NCI-H446 treated with DMSO at 0.1 percent for 48 hours (cell line): Measurements from ENCODE around the gene PRDM15.

ENCODE experiments used
- DNase-seq: peaks from one replicate; lab custom pipeline; 2025; lab: John Stamatoyannopoulos, UW

The PRDM15 gene

DNA sequence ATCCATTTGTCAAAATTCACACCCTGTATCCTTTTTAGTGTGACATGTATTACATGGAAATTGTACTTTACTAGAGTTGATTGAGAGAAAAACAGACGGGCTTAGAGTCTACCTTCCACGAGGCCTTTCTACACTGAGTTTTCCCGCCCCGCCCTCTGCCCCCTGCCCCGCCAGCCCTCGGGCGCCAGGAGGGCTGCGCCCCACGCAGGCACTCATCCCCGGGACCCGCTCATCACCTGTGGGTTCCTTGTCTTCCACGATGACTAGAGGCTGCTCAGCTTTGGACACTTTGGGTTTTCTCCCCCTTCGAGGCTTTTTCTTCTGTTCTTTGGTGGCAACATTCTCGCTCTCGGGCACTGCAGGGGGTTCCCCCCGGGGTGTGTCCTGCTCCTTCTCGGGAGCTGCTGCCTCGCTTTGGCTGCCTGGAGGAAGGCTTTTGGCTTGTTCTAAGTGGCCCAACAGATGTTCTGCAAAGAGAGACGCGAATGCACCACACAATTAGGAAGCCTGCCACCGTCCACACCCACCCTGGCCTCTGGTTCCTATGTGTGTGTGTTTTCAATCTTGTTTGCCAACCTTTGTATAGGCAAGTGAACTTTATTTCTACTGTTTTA, 39.6 kb downstream of the PRDM15 start:
- DNase-seq: no peak

DNA sequence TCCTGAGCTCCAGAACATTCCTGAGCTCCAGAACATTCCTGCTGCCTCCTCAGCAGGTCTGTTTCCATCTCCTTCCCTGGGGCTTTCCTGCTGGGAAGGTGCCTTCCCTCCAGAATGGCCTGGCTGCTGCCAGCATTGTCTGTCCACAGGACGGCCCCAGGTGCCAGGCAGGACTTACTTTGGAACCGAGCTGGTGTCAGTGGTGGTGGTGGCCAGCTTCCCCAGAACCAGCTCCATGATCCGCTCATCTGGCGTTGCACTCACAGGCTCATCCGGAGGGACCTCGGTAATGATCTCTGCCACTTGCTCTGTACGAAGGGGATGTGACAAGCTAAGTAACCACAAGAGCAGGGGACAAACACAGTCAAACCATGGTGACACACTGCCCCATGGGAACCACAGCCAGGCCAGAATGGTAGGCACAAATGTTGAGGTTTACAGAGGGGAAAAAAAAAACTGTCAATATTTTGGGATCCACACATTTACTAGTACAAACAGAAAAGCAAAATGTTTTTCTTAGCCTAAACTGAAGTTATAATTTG, 41.3 kb downstream of the PRDM15 start:
- DNase-seq: no peak

DNA sequence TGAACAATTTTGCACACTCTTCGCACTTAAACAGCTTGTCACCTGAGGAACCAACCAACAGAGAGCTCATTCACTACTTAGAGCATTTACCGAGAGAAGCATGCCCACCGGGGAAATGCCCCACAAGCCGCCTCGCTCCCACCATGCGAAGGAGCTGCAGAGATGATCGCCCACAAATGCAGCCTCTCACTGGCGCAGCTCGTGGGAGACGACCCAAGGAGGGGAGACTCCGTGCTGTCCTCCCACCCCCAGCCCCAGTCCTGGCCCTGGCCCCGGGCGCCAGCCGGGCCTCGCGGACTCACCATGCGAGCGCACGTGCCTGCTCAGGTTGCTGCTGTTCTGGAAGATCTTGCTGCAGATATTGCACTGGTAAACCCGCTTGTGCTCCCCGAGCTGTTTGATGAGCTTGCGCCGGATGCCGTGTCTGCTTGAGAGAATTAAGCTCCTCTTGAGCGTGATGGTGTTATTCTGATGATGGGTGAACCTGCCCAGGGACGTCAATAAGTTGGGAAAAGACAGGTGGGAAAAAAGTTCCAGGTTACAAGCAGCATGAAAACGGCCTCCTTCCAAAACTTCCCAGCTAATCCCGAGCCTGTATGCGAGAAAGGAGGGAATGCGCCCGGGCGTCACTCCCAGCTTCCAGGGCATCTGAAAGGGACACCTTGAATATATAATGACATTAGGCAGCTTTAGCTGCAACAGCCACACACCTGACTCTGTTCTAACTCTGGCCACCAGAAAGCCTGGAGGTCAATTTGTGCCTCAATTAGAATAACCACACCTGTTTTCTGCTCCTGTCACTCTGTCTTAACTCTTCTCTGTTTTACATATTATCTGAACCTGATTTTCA, 42.8 kb downstream of the PRDM15 start:
- no peak for DNase-seq

DNA sequence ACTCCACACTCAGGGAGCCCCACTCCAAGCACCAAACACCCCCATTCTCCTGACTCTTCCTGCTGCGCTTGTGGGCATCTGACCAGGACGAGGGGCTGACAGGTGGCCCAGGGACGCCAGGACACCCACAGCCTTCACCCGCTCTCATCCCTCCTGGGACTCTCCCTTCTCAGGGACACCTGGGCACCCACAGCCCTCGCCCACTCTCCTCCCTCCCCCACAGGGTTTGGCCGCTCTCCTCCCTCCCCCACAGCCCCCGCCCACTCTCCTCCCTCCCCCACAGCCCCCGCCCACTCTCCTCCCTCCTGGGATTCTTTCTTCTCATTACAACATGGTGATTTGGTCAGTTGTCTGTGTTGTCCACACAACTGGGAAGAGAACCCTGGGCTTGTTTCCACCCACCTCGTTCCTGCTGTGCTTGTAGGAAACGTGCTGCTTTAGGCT, 43.4 kb downstream of the PRDM15 start:
- DNase-seq: no peak

DNA sequence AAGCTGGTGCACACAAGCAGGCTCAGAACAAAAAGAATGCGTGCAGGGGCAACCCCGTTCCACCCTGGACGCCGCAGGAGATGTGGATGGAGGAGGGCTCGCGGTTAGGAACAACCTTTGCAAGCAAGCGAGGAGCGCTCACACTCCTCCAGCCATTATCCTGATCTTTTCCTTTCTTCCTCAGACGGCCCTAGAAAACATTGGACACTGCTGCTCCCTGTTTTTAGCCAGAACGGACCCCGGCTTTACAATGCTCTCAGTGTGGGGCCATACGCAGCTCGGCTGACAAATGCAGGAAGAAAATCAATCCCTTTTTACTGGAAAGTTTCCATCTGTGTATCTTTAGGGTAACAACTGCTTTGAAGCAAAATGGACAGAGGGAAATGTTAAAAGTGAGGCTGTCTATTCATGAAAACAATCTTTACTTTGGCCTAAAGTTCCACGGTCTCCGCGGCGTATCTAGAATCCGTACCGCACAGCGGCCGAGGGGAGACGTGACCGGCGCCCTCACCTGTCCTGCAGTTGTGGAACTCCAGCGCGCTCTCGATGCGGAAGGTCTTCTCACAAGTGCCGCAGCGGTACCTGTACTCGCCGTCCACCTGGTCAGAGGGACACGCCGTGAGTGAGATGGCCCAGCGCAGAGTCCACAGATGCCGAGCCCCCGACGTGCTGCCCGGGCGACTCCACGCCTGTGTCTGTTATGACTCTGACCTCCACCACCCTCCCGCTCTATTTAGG, 44.0 kb downstream of the PRDM15 start:
- DNase-seq: no peak

DNA sequence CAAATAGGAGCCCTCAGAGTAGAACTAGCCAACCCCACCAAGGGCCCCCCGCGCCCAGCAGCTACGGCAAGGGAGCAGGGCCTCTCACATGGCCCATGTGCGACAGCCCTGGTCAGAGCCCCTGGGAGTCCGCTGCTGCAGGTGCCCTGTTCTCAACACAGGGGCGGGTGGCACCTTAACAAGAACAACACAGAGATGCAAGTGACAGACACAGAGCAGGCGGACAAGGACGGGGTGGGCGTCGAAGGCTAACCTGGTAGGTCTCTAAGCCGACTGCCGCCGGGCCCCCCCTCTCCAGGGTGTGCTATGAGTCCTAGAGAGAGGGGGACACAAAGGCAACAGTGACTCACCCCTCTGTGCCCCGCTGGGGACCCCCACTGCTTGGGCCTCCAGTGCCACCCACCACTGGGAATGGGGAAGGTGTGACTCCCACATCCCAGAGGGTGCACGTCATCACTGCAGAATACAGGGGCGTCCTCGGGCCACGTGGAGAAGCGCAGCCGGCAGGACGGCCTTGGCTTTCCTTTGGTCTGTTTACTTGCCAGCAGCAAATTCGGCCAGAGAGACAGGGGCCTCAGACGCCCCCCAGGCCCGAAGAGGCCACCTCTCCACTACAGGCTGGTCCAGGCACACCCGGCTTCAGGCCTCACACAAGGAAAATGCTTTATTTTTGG, 44.8 kb downstream of the PRDM15 start:
- DNase-seq: no peak

DNA sequence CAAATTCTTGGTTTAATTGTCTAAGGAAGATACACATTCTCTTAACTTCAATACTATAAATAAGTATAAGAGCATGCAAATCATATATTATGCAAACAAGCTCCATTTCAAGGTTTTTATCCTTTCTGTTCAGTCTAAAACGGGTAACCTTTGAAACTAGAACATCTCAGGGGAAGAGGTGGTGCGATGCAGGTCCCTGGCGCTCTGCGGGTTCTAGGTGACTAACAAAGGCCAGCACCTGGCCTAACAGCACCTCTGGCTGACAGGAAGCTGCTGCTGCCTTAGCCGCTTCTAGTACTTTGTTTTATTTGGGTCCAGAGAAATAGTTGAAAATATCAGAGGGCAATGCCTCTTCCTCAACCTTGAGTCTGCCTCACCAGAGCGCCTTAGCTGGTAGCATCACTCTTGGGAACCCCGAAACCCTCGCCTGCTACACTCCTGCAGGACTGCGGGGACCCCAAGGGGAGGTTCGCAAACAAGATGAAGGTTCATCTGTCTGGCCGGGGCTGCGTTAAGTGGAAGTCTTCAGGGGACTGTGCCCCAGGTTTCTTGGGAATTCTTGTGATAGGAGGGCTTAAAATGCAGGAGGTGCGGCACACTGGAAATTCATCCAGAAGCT, 45.5 kb downstream of the PRDM15 start:
- no peak for DNase-seq

DNA sequence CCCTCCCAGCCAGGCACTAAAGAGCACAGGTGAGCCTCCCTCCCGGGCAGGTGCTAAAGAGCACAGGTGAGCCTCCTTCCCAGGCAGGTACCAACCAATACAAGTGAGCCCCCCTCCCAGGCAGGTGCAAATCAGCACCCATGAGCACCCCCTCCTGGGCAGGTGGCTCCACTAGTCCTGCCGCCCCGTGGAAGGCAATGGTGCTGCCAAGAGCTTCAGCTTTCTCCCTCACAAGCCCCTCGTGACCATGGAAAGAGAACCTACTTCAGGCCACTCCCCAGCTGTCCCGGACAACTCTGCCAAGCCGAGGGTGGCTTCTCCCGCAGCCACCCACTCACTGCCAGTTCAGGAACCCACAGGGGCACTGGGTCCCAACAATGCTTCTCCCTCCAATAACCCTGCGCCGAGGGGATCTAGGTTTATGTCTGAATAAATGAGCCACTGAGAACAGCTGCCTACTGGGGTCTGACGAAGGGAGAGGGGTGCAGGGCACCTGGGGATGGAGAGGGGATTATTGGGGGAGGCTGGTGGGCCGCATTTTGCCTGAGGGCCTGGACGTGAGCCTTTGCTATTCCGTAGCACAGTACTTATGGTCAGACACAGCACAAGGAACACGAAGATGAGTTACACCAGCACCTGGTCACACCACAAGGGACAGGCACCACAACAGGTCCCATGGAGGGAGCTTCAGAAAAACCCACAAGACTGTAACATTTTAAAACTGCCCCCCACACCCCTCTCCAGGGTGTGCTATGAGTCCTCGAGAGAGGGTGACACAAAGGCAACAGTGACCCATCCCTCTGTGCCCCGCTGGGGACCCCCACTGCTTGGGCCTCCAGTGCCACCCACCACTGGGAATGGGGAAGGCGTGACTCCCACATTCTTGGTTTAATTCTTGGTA, 46.3 kb downstream of the PRDM15 start:
- no peak for DNase-seq

DNA sequence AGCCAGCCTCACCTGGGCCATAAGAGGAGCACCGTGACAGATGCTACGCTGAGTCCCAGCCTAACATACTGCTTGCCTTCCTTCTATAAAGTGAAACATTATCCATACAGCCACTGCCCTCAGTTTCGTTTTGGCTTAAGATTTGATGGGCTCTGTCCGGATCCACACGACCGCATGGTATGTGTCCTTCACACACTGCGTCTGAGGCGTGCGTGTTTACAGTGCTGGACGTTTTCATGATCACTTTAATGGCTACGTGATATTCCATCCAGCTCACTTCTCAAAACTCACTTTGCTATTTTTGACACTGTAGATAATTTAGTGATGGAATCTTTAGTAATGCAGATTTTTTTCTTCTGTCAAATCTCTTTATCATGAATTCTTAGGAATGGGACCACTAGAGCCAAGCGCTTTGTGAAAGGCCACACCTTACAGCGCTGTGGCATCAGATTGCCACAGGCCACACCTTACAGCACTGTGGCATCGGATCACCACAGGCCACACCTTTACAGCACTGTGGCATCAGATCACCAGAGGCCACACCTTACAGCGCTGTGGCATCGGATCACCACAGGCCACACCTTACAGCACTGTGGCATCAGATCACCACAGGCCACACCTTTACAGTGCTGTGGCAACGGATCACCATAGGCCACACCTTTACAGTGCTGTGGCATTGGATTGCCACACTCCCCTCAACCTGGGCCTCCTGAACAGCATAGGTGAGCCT, 47.1 kb downstream of the PRDM15 start:
- no peak for DNase-seq

DNA sequence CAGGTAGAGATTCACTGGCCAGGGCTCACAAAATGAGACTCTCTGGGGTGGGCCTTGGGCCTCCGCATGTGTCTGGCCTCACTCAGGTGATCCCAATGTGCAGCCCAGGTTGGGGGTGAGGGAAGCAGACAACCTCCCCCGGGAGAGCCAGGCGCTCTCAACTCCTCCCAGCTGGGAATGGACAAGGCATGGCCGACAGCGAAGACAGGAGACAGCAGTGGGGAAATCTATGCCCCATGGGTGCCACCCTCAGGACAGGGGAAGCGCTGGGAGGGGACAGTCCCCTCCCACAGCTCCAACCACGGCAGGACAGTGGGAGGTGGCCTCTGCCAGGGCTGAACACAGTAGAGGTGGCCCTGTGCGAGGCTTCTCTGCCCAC, 47.7 kb downstream of the PRDM15 start:
- DNase-seq: no peak

DNA sequence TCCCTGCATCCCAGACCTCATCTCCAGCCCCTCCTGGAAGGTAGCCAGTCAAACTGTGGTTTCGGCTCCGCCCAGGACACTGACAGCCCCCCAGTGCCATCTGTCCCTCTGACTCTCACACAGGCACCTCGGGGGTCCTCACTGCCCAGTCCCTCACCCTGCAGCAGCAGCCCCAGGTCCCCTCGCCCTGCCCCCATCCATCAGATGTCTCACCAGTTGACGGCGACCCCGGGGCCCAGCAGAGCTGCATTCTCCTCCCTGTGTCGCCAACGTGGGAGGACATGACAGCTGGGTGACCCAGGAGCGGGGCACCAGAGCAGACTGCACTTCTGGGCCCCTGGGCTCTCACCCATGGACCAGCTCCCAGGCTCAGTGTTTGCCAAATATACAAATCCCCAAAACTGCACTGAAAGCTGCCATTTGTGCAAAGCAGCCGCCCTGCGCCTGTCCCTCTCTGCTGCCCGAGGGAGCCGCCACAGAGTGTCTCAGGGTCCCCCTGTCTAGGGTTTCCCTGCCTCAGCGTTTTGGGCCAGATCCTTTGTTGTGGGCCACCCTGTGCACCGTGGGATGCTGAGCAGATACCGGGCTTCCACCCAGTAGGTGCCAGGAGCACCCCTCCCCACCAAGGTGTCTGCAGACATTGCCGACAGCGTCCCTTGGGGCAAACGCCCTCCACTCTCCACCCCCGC, 48.2 kb downstream of the PRDM15 start:
- no peak for DNase-seq

DNA sequence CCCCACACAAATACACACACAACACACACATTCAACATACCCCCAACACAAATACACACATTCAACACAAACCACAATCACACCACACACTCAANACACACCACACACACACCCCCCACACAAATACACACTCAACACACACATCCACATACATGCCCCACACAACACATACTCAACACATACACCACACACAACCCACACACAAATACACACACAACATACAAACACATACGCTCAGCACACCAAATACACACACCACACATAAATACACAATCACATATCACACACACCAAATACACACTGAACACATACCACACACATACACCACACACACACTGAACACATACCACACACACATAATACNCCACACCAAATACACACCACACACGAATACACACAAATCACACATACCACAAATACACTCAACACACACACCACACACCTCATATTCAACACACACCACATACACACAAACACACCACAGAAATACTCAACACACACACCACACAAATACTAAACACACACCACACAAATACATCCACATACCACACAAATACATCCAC, 48.9 kb downstream of the PRDM15 start:
- no peak for DNase-seq

DNA sequence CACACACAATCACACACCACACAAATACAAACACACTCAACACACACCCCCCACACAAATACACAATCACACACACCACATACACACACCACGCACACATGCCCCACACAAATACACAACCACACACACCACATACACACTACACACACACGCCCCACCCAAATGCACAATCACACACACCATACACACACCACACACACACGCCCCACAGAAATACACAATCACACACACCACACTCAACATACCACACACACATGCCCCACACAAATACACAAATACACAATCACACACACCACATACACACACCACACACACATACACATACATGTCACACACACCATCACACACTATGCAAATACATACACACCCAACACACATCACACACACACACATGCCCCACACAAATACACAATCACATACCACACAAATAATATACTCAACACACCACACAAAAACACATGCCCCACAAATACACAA, 50.2 kb downstream of the PRDM15 start:
- no peak for DNase-seq

DNA sequence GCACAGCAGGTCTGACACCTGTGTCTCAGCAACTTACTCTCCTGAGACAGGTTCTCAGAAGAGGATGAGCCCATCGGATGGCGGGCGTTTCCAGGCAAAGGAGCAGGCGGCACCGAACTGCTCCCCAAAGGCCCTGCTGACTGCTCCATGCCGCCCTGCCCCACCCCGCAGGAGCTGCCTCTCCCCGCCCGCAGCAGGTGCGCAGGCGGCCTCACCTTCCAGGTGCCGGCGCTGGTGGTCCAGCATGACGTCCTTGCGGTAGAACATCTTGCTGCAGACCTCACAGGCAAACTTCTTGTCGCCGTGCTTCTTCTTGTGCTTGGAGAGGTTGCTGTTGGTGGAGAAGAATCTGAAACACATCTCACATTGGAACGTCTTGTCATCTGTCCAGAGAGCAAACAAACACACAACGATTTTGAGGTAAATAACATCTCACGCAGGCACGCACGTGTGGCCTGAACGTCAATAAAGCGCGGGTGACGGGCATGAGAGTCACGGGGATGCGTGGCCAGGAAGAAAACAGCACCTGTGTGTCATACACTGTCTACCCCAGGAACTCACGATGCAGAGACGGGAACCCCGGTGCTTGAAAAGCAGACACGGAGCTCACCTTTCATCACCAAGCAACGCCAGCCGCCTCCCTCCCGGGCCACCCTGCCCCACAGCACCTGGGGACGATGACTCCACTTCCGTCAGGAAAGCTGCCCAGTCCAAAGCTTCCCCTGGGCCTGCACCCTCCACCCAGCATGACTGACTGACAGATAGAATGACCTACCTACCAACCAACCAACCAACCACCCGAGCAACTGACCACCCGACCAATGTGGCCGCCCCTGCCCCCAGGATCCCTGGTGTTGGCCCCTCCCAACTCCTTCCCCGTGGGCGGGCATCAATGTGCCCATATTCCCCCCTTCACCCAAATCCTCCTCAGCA, 50.9 kb downstream of the PRDM15 start:
- no peak for DNase-seq

DNA sequence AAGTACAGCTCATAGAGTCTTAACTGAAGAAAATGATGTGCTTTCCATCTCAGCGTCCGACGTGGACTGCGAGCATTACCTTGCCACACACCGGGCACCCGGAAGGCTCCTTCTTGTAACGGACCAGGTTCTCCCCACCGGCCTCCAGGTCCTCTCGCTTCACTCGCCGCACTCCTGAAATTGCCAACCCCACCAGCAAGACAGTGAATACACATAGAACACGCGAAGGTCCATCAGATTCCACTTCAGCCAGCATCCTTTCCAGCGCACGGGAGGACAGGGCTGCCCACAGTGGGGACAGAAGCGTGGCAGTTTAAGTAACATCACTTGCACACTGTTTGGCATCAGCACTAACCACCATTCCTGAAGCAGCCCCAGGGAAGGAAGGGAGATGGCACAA, 53.3 kb downstream of the PRDM15 start:
- no peak for DNase-seq

DNA sequence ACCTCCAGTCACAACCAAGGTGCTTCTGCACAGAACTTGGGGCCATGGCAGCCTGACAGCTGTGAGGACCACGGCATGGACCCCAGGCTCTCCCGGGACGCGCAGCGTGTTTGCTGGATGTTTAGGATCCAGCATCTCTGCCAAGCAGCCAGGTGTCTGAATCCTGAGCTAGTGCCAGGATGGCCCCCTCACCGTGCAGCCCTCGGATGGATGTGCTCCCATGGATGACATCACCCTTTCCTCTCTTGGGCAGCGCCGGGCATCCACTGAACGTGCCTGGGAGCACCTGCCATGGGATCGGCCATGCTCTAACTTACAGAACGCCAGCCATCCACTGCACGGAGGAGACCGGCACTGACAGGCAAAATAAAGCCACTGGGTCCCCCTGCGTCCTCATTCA, 53.9 kb downstream of the PRDM15 start:
- DNase-seq: no peak

DNA sequence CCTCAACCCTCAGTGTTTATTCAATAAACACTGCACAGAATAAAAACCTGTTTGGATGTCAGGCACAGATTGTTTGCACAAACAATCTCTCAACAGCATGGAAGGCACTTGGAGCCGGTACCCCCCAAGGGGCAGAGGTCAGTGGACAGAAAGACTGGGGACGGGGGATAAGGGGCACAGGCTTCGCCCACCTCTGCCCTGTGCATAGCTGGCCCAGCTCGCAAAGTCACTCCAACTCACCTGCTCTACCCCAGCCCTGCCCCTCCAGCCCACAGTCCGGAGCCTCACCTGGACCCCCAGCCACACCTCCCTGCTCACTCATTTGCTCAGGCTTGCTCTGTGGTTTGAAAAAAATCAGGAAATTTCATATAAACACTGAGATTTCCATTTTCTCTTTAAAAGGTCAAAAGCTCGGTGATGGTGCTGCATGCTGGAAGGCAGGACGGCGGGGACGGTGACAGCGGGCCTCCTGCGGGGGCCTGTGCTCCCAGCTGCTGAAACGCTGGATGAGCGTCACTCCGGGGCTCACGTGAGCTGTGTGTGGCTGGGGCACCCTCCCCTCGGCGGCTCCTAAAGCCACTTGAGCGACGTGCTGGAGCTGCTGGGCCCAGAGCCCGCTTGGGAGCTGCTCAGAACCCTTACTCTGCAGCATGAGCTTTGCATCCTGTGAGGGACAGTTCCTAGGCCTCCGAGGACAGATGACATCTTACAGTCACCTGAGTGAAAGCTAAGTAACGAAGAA, 54.5 kb downstream of the PRDM15 start:
- no peak for DNase-seq
